GM19240 (cell line): Measurements from ENCODE around the gene SLC19A1.
"Not testable (repeated sequence)": the region's sequence is repeated elsewhere in the genome, so short reads cannot be mapped to it uniquely, and the experiment has no call there.

Source experiments
- DNase-seq: peaks from one replicate; pipeline ENCODE4 v3.0.0; 2011; ENCODE audit warnings: low spot score; ENCODE audit not compliant: insufficient read length

SLC19A1 gene

DNA sequence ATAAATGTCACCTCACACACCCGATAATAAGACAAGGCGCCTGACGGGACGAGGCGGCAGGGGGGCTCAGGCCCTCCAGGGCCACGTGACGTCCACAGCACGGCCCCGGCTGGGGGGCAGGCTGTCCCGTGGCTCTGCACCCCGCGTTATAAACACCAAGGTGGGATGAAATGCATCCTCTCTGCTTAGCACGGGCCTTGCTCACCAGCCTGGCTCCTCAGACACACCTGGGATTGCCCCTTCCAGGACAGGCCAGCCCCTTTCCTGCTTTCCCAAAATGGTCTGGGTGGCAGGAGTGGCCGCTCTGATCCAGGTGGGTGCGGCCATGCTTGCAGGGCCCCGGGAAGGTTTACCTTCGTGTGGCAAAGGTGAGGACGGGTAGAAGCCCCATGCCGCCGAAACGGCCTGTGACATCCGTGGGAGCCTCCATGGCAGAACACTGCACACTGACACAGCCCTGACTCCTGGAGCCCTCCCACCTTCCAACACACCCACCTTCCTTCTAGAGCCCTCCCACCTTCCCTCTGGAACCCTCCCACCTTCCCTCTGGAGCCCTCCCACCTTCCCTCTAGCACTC, 35.9 kb downstream of the SLC19A1 start:
- no peak for DNase-seq

- DNase-seq, result no peak
These were observed 36.7 kb downstream of the SLC19A1 start for GRCh38 chr21:45505416-45506021.

- DNase-seq, result no peak
These were observed 37.5 kb downstream of the SLC19A1 start for GRCh38 chr21:45504516-45505415.

DNA sequence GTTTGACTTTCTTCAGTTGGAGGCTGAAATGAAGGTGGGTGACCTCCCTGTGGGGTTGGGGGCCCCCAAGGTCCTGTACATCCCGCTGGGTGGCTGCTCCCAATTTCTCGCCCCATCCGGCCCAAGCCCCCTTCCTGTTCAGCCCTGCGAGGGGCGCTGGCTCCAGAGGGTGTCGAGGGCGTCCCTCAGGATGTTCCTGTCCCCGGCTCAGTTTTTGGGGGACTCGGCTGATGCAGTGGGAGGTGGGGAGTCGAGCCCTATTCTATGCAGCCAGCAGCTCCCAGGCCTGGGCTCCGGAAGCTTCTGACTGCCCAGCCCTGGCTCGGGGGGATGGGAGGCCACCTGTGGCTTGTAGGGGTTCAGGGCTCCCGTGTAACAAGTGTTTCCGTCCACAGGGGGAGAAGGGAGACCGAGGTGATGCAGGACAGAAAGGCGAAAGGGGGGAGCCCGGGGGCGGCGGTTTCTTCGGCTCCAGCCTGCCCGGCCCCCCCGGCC, 38.2 kb downstream of the SLC19A1 start:
- DNase-seq, result no peak

DNA sequence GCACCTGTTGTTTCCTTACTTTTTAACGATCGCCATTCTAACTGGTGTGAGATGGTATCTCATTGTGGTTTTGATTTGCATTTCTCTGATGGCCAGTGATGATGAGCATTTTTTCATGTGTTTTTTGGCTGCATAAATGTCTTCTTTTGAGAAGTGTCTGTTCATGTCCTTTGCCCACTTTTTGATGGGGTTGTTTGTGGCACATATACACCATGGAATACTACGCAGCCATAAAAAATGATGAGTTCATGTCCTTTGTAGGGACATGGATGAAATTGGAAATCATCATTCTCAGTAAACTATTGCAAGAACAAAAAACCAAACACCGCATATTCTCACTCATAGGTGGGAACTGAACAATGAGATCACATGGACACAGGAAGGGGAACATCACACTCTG, 39.0 kb downstream of the SLC19A1 start:
- DNase-seq, result not testable (repeated sequence)

DNA sequence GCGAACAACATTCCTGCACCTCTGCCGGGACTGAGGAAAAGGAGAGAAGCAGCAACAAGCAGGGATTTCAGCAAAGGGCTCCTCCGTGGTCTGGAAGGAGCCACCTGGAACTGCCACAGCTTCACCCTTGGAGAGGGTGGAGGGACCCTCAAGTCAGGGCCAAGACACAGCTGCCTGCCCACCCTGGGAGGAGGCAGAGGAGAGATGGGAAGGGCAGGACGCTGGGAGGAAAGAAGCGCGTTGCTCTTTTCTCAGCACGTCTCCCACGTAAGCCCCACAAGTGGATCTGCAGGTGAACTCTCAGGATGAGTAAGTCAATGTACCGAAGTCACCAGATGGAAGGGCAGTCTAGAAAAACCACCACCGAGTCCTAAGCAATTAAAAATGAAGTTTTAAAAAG, 39.6 kb downstream of the SLC19A1 start:
- DNase-seq, result no peak

GRCh38 chr21:45502006-45502345, 40.3 kb downstream of the SLC19A1 start:
- no peak for DNase-seq

GRCh38 chr21:45501081-45502005, 40.9 kb downstream of the SLC19A1 start:
- not testable (repeated sequence) for DNase-seq

- DNase-seq, result no peak
These were observed 42.2 kb downstream of the SLC19A1 start for GRCh38 chr21:45499970-45500577.

- no peak for DNase-seq
These were observed 43.0 kb downstream of the SLC19A1 start for GRCh38 chr21:45499201-45499750.

DNA sequence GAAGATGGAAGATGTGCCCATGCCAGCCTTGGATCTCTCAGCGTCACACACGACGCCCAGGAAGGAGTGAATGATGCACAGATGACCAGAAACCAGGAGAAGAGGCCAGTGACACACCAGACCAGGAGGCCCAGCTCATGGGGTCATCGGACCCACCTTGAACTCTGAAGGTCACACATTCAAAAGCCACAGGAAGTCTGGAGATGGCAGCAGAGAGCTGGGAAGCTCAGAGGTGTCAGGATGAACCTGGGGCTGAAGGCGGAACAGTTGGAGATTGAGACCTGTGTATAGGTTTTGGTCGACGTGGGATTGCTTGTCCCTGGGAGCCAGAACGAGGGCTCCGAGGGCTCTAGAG, 43.6 kb downstream of the SLC19A1 start:
- no peak for DNase-seq

- no peak for DNase-seq
These were observed 44.2 kb downstream of the SLC19A1 start for GRCh38 chr21:45497846-45498645.

GRCh38 chr21:45496968-45497845, 45.0 kb downstream of the SLC19A1 start:
- no peak for DNase-seq

- no peak for DNase-seq
These were observed 45.9 kb downstream of the SLC19A1 start for GRCh38 chr21:45496151-45496967.

GRCh38 chr21:45494851-45495680, 47.2 kb downstream of the SLC19A1 start:
- no peak for DNase-seq

DNA sequence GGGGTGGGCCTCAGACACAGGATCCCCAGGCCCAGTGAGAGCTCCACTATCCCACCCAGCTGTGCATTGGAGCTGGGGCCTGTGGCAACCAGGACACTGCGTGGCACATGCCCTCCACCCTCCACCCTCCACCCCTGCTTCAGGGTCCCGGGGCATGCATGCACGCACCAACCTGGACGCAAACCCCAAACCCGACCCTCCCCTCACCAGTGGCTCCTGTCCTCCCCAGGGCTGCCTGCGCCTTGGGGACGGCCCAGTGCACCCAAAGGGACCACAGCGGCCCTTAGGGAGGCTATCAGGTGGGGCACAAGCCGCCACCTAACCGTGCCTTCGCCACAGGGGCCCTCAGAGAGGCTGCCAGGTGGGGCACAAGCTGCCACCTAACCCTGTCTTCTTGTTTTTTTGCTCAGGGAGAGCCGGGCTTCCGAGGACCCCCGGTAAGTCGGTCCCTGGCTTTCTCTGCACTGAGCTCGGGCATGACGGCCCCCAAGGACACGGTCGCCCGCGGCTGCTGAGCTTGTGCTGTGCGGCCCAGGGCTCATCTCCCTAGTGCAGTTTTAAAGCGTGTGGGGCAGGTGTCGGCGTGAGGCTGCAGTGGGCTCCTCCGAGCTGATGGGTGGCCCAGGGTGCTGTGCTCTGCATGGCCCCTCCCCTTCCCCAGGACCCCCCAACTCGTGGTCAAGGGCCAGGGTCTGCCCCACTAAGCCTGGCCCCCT, 47.9 kb downstream of the SLC19A1 start:
- DNase-seq, result no peak
